Stimulated activated memory B cell treated with anti-CD40 and anti-IgM and Interleukin-4, amounts not matched to agents 10 μg/mL and 1 μg/mL and 100 μg/mL, for 72 hours (primary cell): Measurements from ENCODE around the gene JAGN1.
A peak's percentile ranks its signal among the peaks of the same experiment; 100 is the strongest.

Experiments used
- ATAC-seq: fragments of 150-1000 bp; cut with Tn5 transposase; 2 replicates; pipeline ENCODE4 v1.10.0; 2021
- H3K27ac Mint-ChIP-seq: one replicate; pipeline ENCODE4 v1.8.0; 2022; ENCODE audit warnings: mild to moderate bottlenecking, mixed read lengths
- H3K27me3 Mint-ChIP-seq: one replicate; pipeline ENCODE4 v1.8.0; 2022; ENCODE audit warnings: mixed read lengths
- H3K36me3 Mint-ChIP-seq: one replicate; pipeline ENCODE4 v1.8.0; 2022; ENCODE audit warnings: mixed read lengths
- H3K4me1 Mint-ChIP-seq: one replicate; pipeline ENCODE4 v1.8.0; 2022; ENCODE audit warnings: mixed read lengths
- H3K4me3 Mint-ChIP-seq: one replicate; pipeline ENCODE4 v1.8.0; 2022; ENCODE audit warnings: mild to moderate bottlenecking, moderate library complexity, mixed read lengths
- H3K9me3 Mint-ChIP-seq: one replicate; pipeline ENCODE4 v1.8.0; 2022; ENCODE audit warnings: mixed read lengths

The JAGN1 gene

DNA sequence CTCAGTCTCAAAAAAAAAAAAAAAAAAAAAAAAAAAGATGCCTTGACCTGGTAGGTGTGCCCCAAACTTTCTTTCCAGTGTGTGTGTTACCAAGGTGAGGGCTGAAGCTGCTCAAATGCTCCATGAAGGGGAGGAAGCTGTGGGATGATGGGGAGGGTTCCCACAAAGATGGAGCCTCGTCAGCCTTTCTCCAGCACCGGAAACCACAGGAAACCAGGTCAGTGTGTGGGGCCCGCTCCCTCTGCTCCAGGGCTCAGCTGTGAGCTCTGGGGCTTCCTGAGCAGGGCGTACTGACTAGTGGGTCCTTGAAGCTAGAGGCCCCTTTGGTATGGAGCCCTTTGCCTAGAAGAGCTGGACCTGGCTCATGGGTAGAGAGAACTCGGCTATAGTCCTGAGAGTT, 11.6 kb downstream of the JAGN1 start:
- Mint-ChIP-seq H3K36me3 (no peaks in the 10 kb centered on the region), H3K9me3 (no peaks in the 10 kb centered on the region), H3K4me3 (no peak overlapping the region), H3K27ac (no peak overlapping the region), H3K27me3 (no peaks in the 10 kb centered on the region), H3K4me1 (peaks cover 16% of the 10 kb centered on the region)
- no peak for ATAC-seq

DNA sequence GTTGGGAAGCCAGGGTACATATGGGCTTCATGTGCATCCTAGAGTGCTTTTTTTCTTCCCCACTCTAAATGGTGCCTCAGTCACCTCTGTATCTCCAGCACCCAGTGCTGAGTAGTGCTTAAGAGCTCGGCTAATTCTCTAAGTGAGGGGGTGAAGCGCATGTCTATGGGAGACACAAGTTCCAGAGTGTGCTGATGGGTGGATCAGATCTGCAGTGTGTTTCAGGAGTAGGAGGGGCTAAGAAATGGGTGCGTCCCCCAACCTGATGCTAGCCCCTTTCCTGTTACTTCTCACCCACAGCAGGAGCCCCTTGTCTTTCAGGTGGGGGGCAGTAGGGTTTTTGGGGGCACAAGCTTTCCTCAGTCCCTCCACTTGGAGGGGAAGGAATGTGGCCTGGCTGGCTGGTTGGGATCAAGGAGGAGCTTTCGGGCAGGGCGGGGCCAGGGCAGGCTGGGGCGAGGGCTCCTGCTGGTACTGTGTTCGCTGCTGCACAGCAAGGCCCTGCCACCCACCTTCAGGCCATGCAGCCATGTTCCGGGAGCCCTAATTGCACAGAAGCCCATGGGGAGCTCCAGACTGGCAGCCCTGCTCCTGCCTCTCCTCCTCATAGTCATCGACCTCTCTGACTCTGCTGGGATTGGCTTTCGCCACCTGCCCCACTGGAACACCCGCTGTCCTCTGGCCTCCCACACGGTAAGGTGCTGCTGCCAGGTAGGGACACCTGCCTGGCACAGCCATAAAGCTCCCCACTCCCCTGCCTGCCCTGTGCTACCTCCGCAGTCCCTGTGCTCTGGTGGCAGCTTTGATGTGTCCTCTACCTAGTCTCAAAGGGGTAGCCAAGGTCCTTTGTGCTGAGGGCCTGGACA, 12.2 kb downstream of the JAGN1 start, which contains the start of gene IL17RE:
Gene IL17RE, plus strand, starts transcription at position 477 of the 866 bp plus-strand sequence. Its CDS starts 85 bp downstream, at position 562.
- Mint-ChIP-seq H3K36me3 (no peaks in the 10 kb centered on the region), H3K27ac (no peak within 1 kb of the TSS)

DNA sequence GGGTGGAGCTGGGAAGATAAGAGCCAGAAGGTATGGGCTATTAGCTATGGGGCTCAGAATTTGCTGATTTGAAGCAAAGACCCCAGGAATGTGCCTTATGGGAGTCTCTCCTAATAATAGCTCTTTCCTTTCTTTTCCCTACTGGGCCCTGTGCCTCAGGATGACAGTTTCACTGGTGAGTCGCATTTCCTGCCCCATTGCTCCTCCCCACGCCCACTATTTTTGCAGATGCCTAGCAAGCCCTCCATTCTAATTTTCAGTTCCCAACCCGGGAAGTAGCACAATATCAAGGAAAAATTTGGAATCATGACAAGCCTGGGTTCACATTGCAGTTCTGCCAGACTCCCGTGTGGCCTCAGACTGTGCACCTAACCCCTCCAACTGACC, 12.8 kb downstream of the JAGN1 start:
- Mint-ChIP-seq H3K9me3 (no peaks in the 10 kb centered on the region), H3K4me3 (no peak overlapping the region), H3K36me3 (no peaks in the 10 kb centered on the region), H3K27me3 (no peaks in the 10 kb centered on the region), H3K4me1 (peaks cover 12% of the 10 kb centered on the region), H3K27ac (no peak overlapping the region)
- no peak for ATAC-seq

More for the DNA sequence above, 12.2 kb downstream of the JAGN1 start, which contains the start of gene IL17RE:
- Mint-ChIP-seq H3K4me1 (peaks cover 16% of the 10 kb centered on the region), H3K4me3 (no peak within 1 kb of the TSS), H3K9me3 (no peaks in the 10 kb centered on the region), H3K27me3 (no peaks in the 10 kb centered on the region)
- no peak for ATAC-seq

DNA sequence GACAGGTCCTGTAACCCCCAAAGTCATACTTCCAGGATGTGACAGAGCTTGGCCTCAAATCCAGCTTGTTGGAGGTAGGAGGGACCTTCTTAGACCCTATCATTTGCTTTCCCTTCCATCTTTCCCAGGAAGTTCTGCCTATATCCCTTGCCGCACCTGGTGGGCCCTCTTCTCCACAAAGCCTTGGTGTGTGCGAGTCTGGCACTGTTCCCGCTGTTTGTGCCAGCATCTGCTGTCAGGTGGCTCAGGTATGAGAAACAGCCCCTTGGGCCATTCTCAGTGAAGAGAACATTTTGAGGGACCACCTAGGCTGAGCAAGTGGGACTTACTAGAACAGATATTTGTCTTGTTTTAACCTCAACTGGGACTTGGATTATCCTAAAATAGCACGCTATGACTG, 13.5 kb downstream of the JAGN1 start:
- ATAC-seq: no peak
- Mint-ChIP-seq H3K27ac (no peak overlapping the region), H3K27me3 (no peaks in the 10 kb centered on the region), H3K9me3 (no peaks in the 10 kb centered on the region), H3K4me3 (no peak overlapping the region), H3K4me1 (peaks cover 6% of the 10 kb centered on the region), H3K36me3 (no peaks in the 10 kb centered on the region)

DNA sequence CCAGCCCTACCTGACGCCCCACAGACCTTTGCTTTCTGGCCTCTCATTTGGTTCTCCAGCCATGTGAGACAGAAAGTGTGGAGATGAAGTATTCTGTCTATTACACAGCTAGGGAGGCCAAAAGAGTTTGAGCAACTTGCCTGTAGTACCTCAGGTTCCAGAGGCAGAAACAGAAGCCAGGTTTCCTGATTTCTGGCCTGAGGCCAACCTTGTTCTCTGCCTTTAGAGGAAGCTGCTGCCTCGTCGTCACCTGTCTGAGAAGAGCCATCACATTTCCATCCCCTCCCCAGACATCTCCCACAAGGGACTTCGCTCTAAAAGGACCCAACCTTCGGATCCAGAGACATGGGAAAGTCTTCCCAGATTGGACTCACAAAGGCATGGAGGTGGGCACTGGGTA, 16.1 kb downstream of the JAGN1 start:
- no peak overlapping the region for H3K27ac Mint-ChIP-seq
- no peak overlapping the region for H3K4me3 Mint-ChIP-seq
- no peak for ATAC-seq
- H3K4me1 Mint-ChIP-seq: peaks cover 15% of the 10 kb centered on the region
- H3K36me3 Mint-ChIP-seq: no peaks in the 10 kb centered on the region
- H3K9me3 Mint-ChIP-seq: no peaks in the 10 kb centered on the region
- peaks cover 6% of the 10 kb centered on the region for H3K27me3 Mint-ChIP-seq

DNA sequence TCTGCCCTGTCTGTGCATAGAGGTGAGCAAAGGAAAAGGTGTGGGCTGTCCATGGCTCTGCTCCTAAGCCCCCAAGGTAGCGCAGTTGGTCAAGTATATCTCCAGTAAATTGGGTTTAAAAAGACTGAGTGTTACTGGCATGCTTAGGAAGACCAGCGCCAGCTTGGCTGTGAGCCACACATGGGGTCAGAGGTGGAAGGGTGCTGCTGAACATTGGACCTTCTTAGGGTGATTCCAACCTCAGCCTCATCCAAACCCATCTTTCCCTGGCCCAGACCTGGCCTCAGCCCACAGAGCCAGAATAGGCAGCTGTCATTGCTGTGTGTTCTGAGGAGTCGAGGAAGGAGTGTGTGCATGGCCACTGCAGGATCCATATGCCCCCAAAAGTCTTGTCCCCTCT, 17.9 kb downstream of the JAGN1 start:
- H3K4me1 Mint-ChIP-seq: peaks cover 12% of the 10 kb centered on the region
- peaks cover 22% of the 10 kb centered on the region for H3K27me3 Mint-ChIP-seq
- H3K36me3 Mint-ChIP-seq: no peaks in the 10 kb centered on the region
- no peak overlapping the region for H3K27ac Mint-ChIP-seq
- ATAC-seq: no peak
- no peaks in the 10 kb centered on the region for H3K9me3 Mint-ChIP-seq
- no peak overlapping the region for H3K4me3 Mint-ChIP-seq

DNA sequence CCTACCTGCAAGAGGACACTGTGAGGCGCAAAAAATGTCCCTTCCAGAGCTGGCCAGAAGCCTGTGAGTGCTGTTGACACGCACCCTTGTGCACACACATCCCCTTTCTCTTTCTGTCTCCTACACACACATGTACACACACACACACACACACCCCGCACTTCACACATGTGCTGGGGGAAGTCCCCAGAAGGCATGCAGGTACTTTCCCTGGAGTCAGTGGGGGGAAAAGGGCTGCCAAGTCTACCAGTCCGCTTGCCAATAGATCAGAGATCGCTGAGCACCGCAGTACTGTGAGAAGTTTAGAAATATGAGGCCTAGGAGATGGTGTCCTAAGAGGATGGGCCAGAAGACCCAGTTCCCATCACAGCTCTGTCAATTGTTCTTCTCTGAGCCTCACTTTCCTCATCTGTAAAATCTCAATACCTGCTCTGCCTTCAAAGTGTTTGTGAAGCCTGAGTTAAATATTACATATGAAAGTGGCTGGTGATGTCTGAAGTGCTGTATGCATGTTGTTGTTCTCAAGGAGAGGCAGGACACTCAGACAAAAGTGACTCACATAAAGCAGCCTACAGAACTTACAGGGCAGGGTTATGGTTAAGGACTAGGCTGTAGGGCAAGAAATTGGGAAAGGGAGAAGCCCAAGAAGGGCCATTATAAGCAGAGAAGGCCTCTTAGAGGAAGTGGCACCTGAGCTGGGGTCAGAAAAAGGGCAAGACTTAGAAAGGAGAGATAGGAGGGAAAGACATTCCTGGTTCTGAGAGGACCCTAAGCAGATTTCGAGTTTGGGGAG, 19.0 kb downstream of the JAGN1 start:
- Mint-ChIP-seq H3K4me1 (peaks cover 9% of the 10 kb centered on the region), H3K36me3 (no peaks in the 10 kb centered on the region), H3K27me3 (peaks cover 28% of the 10 kb centered on the region), H3K27ac (no peak overlapping the region), H3K4me3 (no peak overlapping the region), H3K9me3 (no peaks in the 10 kb centered on the region)
- peak; percentile 55 for ATAC-seq

DNA sequence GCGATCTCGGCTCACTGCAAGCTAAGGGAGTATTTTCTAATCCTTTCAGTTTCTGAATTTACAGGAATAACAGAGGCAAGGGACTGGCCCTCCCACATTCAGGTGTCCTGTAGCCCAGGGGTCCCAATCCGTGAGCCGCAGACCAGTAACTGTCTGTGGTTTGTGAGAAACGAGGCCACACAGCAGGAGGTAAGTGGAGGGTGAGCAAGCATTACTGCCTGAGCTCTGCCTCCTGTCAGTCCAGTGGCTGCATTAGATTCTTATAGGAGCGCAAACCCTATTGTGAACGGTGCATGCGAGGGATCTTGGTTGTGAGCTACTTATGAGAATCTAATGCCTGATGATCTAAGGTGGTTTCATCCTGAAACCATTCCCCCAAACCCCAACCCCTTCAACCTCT, 21.5 kb downstream of the JAGN1 start:
- H3K27ac Mint-ChIP-seq: no peak overlapping the region

DNA sequence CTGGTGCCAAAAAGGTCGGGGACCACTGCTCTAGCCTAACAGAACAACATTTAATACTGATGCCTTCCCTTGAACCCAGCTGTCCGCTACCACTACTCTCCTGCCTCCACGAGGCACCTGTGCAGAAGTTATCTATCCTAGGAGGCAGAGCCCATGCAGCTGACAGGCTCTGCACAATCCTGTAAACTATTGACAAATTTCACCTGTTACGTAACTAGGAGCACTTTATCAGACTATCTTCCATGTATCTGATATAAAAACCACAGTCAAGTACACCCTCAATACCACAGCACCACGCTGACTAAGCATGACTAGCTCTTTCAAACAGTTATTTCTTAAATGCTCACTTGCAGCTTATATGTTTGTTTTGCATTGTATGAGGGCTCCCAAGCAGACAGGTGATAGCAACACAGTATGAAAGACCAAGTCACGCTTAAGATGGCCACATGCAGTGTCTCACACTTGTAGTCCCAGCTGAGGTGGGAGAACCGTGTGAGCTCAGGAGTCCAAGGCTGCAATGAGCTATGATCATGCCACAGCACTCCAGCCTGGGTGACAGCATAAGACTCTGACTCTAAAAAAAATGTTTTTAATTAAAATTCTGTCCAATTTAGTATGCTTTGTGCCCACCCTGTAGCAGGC, 22.0 kb downstream of the JAGN1 start:
- no peak overlapping the region for H3K27ac Mint-ChIP-seq
- H3K9me3 Mint-ChIP-seq: no peaks in the 10 kb centered on the region
- peaks cover 36% of the 10 kb centered on the region for H3K27me3 Mint-ChIP-seq
- H3K36me3 Mint-ChIP-seq: no peaks in the 10 kb centered on the region
- no peak overlapping the region for H3K4me3 Mint-ChIP-seq
- peaks cover 19% of the 10 kb centered on the region for H3K4me1 Mint-ChIP-seq
- no peak for ATAC-seq

More for the DNA sequence above, 21.5 kb downstream of the JAGN1 start:
- no peaks in the 10 kb centered on the region for H3K36me3 Mint-ChIP-seq
- H3K9me3 Mint-ChIP-seq: no peaks in the 10 kb centered on the region
- ATAC-seq: no peak
- H3K27me3 Mint-ChIP-seq: peaks cover 36% of the 10 kb centered on the region
- H3K4me1 Mint-ChIP-seq: peaks cover 16% of the 10 kb centered on the region
- no peak overlapping the region for H3K4me3 Mint-ChIP-seq

DNA sequence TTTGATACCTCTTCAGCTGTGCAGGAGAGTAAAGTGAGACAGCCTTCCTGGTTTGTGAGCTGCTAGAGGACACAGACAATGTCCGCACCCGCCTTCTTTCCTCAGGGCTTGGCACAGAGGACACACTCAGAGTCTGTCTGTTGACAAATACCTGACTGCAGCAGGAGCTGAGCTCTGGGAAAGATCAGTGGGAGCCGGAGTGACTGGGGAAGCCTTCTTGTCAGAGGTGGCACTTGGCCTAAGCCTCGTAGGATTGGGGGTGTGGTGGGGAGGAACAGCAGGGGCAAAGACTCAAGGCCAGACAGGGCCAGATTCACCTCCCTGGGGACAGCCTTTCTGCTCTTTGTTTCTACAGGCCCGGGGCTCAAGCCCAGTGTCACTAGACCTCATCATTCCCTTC, 23.2 kb downstream of the JAGN1 start:
- Mint-ChIP-seq H3K27me3 (peaks cover 36% of the 10 kb centered on the region), H3K4me1 (peaks cover 19% of the 10 kb centered on the region), H3K9me3 (no peaks in the 10 kb centered on the region), H3K4me3 (no peak overlapping the region), H3K36me3 (no peaks in the 10 kb centered on the region), H3K27ac (no peak overlapping the region)
- no peak for ATAC-seq

DNA sequence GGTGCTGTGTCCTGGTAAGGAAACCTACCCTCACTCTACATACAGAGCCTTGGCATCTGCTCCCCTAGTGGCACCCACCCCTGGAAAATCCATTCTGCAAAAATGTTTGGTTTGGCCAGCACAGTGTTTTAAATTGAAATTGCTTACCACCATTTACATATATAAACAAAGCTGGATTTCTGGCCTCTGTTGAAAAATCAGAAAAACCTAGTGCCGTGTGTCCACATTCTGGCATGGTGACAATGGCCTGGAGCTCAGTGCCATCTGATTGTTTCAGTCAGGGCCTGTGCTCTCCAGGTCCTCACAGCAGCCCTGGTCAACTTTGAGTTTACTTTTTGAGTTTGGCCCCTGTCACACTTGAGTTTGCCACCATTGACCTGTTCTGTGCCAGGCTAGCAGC, 23.6 kb downstream of the JAGN1 start:
- H3K4me1 Mint-ChIP-seq: peaks cover 18% of the 10 kb centered on the region
- no peaks in the 10 kb centered on the region for H3K36me3 Mint-ChIP-seq
- no peak overlapping the region for H3K27ac Mint-ChIP-seq
- no peaks in the 10 kb centered on the region for H3K9me3 Mint-ChIP-seq
- H3K27me3 Mint-ChIP-seq: peaks cover 36% of the 10 kb centered on the region
- ATAC-seq: no peak
- no peak overlapping the region for H3K4me3 Mint-ChIP-seq

DNA sequence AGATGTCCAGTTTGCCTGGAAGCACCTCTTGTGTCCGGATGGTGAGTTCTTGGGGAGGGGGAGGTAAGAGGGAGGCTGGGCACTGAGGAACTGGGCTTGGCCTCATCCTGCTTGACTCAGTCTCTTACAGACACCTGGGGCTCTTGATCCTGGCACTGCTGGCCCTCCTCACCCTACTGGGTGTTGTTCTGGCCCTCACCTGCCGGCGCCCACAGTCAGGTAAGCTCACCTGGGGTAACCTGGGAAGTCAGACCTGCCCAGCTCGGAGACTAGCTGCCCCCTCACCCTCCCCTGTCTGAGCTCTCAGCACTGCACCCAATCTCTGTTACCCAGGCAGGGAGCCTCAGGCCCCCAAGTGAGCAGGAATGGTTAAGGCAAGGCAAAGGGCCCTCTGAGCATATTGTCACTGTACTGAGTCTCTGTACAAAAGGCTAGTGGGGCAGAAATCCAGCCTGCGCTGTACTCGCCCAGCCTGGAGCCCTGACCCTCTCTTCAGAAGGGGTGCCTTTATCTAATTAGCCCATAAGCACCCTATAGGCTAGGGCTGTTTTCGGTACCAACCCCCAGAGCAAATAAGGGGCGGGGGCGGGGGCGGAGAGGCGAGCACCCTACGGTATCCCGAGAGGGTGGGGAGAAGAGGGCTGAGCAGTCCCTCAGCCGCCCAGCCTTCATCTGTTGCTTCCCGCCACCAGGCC, 24.3 kb downstream of the JAGN1 start:
- Mint-ChIP-seq H3K9me3 (no peaks in the 10 kb centered on the region), H3K27ac (no peak overlapping the region), H3K27me3 (peaks cover 36% of the 10 kb centered on the region), H3K4me3 (peak overlapping the region; percentile 68), H3K4me1 (peaks cover 11% of the 10 kb centered on the region), H3K36me3 (no peaks in the 10 kb centered on the region)
- ATAC-seq: peak; percentile 6

DNA sequence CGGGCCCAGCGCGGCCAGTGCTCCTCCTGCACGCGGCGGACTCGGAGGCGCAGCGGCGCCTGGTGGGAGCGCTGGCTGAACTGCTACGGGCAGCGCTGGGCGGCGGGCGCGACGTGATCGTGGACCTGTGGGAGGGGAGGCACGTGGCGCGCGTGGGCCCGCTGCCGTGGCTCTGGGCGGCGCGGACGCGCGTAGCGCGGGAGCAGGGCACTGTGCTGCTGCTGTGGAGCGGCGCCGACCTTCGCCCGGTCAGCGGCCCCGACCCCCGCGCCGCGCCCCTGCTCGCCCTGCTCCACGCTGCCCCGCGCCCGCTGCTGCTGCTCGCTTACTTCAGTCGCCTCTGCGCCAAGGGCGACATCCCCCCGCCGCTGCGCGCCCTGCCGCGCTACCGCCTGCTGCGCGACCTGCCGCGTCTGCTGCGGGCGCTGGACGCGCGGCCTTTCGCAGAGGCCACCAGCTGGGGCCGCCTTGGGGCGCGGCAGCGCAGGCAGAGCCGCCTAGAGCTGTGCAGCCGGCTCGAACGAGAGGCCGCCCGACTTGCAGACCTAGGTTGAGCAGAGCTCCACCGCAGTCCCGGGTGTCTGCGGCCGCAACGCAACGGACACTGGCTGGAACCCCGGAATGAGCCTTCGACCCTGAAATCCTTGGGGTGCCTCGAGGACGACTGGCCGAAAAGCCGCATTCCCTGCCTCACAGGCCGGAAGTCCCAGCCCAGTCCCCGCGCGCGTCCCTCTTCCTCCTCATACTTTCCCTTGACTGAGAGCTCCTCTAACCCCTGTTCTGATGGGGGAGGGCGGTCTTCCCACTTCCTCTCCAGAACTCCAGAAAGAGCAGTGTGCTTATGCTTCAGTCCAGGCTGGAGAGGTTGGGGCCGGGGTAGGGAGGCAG, 25.1 kb downstream of the JAGN1 start:
- H3K36me3 Mint-ChIP-seq: no peaks in the 10 kb centered on the region
- H3K27ac Mint-ChIP-seq: no peak overlapping the region
- H3K9me3 Mint-ChIP-seq: no peaks in the 10 kb centered on the region
- H3K4me3 Mint-ChIP-seq: peak overlapping the region; percentile 68
- ATAC-seq: peak; percentile 56
- H3K4me1 Mint-ChIP-seq: peaks cover 10% of the 10 kb centered on the region
- peaks cover 36% of the 10 kb centered on the region for H3K27me3 Mint-ChIP-seq

DNA sequence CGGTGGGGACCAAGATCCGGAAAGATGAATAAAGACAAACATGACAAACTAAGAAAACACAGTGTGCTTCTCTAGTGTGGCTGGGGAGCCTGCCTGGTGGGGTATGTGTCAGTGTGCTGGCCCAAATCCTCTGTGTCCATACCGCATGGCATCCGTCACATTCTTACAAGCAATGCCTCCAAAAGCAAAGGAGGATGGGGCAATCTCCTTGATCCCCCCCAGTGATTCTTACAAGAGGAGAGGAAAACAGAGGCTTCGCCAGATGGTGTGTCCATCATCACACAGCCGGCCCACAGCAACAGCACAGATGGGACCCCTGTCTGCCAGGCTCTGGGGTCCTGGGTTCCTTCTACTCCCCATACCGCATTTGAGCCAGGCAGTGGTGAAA, 25.9 kb downstream of the JAGN1 start:
- Mint-ChIP-seq H3K4me3 (peak overlapping the region; percentile 34), H3K9me3 (no peaks in the 10 kb centered on the region), H3K4me1 (peaks cover 10% of the 10 kb centered on the region), H3K27me3 (peaks cover 31% of the 10 kb centered on the region), H3K36me3 (no peaks in the 10 kb centered on the region), H3K27ac (peak overlapping the region; percentile 51)
- no peak for ATAC-seq
